ENCODE data around the gene TOM1L2.

The TOM1L2 gene

DNA sequence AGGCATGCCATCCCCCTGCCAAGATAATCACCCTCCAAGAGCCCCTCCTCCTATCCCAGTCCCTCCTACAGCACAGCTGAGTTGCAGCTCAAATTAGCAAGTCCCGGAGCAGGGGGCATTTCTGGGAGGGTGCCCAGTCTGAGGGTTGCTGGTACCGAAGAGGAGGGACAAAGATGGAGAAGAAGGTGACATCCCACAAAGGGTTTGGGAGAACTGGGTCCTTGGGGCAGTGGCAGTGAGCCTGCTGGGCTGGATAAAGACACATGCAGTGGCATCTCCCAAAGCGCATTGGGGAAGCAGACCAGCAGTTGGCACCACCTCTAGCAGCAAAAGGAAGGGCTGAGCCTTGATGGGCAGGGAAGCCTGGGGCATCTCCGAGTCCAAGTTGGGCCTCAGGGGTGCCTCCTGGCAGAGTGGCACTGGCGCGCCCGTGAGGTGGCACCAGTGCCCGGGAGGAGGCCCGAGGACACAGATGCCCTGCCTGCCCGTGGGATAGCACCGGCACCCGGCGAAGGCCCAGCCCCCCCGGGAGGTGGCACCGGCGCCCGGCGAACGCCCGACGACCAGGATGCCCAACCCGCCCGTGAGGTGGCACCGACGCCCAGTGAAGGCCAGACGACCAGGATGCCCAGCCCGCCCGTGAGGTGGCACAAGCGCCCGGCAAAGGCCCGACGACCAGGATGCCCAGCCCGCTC, 622 bp downstream of the TOM1L2 start:
- peak overlapping the region; percentile 58 for H3K27ac ChIP-seq
- no peak for TF ChIP-seq CTCF (IDR thresholded peaks at IDR 0.05)

DNA sequence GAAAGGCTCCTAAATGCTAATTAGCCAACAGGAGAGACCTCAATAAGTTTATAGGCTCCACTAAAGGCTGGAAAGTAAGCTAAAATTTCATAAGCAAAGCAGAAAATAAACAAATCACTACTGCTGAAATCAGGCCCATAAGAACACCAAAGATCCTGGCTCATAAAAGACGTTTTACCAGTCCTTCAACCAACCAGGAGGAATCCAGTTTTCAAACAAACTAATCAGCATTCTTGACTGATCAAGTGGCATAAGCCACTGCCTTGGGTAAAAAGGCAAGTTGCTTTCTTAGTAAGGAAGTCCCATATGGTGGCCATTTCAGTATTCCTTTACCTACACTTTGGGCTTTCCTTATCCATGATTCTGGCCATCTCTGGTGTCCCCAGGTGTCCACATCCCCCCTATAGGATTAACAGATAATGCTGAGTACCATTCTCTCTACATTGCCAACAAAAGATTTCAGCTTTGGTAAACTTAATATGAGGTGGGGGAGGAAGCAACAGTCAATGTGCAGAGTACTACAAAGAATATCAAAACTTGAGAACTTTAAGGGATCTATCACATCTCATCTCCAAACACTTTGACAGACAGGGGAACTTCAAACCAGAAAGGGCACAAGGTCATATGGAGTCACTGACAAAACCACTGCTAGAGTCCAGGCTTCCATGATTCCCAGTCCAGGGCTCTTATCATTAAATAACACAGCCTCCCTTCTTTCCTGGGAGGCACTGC, 1.3 kb downstream of the TOM1L2 start:
- no peak for TF ChIP-seq CTCF (IDR thresholded peaks at IDR 0.05)
- TF ChIP-seq ZFX (IDR thresholded peaks at IDR 0.05; ENCODE audit: borderline replicate concordance): no peak
- peak overlapping the region; percentile 58 for H3K27ac ChIP-seq

DNA sequence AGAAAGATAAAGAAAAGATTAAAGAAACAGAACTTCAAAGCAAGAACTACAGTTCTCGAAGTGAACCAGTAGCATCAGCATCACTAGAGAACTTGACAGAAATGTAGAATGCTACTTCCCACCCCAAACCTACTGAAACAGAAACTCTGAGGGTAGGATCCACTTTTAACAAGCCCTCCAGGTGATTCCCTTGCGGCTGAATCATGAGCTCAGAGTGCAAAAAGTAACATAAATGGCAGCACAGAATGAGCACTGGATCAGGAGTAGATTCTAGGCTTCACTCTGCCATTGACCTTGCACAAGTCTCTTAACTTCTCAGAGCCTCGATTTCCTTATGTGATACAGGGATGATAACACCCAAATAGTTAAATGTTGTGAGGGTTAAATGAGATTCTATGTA, 5.8 kb downstream of the TOM1L2 start:
- H3K27ac ChIP-seq: no peak overlapping the region
- no peak for TF ChIP-seq CTCF (IDR thresholded peaks at IDR 0.05)
- no peak for TF ChIP-seq ZFX (IDR thresholded peaks at IDR 0.05; ENCODE audit: borderline replicate concordance)

DNA sequence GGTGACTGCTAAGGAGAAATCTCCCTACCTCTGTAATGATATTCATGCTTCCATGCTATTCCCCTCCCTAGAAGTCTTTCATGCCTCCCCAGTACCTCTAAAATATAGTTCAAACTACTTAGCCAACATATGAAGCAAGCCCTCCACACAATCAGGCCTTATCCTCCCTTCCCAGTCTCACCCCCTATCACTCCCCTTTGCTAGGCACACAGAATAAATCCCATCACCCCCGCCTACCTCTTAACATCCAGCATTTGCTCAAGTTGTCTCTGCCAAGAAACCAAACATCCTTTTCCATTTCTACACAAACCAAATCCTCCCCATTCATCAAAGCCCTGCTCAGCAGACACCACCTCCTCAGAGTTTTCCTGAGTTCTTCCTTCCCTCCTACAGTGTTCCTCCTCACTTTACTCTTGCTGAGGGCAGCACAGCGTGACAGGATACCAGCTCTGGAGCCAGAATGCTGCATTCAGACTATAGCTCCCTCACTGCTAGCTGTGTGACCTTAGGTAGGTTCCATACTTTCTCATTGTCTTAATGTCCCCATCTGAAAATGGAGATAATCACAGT, 7.0 kb downstream of the TOM1L2 start:
- no peak overlapping the region for H3K27ac ChIP-seq
- TF ChIP-seq CTCF (IDR thresholded peaks at IDR 0.05) (no peak), ZFX (IDR thresholded peaks at IDR 0.05; ENCODE audit: borderline replicate concordance) (no peak)

DNA sequence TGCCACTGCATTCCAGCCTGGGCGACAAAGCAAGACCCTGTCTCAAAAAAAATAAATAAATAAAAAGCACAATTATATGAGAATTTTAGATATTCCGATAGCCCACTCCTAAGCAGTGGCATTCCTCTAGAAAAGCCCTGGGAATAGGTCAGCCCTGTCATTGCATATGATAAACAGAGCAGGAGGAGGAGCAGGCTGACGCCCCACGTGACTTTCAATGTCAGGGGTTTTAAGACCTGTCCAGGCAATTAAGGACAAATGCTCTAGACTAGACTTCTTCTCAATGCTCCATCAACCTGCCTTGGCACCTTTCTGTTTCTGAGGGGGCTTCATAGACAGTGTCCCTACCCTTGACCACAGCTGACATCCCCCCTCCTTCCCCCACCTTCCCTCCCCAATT, 7.5 kb downstream of the TOM1L2 start:
- TF ChIP-seq CTCF (IDR thresholded peaks at IDR 0.05) (no peak), ZFX (IDR thresholded peaks at IDR 0.05; ENCODE audit: borderline replicate concordance) (no peak)
- no peak overlapping the region for H3K27ac ChIP-seq

DNA sequence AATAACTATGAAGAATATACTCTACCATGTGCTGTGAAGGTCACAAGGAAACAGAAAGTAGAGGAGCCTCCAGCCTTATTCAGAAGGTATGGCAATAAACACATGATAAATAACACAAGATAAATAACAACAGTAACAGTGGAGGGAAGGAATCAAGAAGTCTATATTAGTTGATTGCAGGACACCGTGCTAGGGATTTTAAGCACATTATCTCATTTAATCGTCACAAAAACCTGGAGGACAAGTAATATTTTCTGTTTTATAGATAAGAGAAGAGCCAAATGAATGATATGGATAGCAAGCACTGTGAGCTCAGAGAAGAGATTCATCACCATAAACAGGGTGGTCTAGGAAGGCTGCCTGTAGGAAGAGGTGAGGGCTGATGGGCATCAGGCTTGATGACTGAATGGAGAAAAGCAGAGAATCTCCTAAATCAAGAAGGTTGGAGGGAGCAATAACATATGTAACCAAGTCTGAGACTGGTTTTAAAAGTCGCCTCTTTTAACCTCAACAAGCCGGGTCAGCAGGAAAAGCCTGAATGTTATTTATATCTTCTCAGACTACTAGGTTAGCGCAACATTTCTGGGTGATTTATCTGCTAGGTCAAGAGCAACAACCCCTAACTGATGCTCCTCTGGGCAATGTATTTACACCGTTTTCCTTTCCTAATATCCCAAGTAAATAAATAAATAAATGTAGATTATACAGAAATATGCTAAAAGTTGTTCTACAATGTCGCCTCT, 8.3 kb downstream of the TOM1L2 start:
- H3K27ac ChIP-seq: no peak overlapping the region

More for the DNA sequence above, 8.3 kb downstream of the TOM1L2 start:
- TF ChIP-seq ZFX (IDR thresholded peaks at IDR 0.05; ENCODE audit: borderline replicate concordance): no peak
- no peak for TF ChIP-seq CTCF (IDR thresholded peaks at IDR 0.05)

Measured in 22Rv1 (cell line).